Left lung (tissue), 10 donors: ENCODE measurements around the gene TNNT2. TPM values are rescaled to one million over a fixed set of nuclear protein-coding genes. Genes with fewer than 3 reads are reported as not detected.

Experiments
- ATAC-seq: fragments of 200-7000 bp; cut with Tn5 transposase; one replicate; pipeline ENCODE4 v1.9.1; 2020; ENCODE audit warnings: moderate library complexity
- DNase-seq, 4 donors: peaks; one replicate each; pipeline ENCODE4 v3.0.0-alpha.2; 2013 to 2020
- H3K27ac ChIP-seq, 2 donors: fragments of 200-600 bp; sonication (generic) in 1 of 2; one replicate each; pipeline versions ENCODE4 v1.5.0 to v1.8.0; 2020 to 2021
- H3K27me3 ChIP-seq, 2 donors: fragments of 200-600 bp; sonication (generic) in 1 of 2; one replicate each; pipeline versions ENCODE4 v1.5.0 to v1.8.0; 2020 to 2021
- H3K36me3 ChIP-seq, 2 donors: fragments of 200-600 bp; sonication (generic) in 1 of 2; one replicate each; pipeline versions ENCODE4 v1.5.0 to v1.8.0; 2020 to 2021
- H3K4me1 ChIP-seq, 2 donors: fragments of 200-600 bp; one replicate each; pipeline ENCODE4 v1.8.0; 2021
- H3K4me3 ChIP-seq, 2 donors: fragments of 200-600 bp; sonication (generic) in 1 of 2; one replicate each; pipeline versions ENCODE4 v1.5.0 to v1.8.0; 2020 to 2021; ENCODE audit warnings: mild to moderate bottlenecking in 1 of 2
- H3K9me3 ChIP-seq, 2 donors: fragments of 200-600 bp; sonication (generic) in 1 of 2; one replicate each; pipeline versions ENCODE4 v1.5.0 to v1.8.0; 2020 to 2021
- CTCF ChIP-seq, 2 donors: fragments of 200-600 bp; sonication (generic) in 1 of 2; IDR thresholded peaks; one replicate each; pipeline versions ENCODE4 v1.5.0 to v1.8.0; 2021; ENCODE audit warnings: antibody characterized with exemption in 2 of 2
- intact Hi-C, 2 donors: fragments of 100-400 bp; cut with DNase I; formaldehyde crosslinking; loops; one replicate each; pipeline versions ENCODE4 v1.11.2 to v1.14.2; 2022
- polyA plus RNA-seq, 6 donors: library from polyadenylated mRNA; unstranded; fragments of 120-200 nt; gene quantifications; one replicate each; pipeline ENCODE4 v1.2.1, GENCODE V29; 2013; ENCODE audit not compliant: insufficient read length in 6 of 6
- total RNA-seq, 2 donors: library from RNA; stranded (reverse); fragmentation: NEBNext Ultra II Directional; extraction: Animal tissue kit (Norgen Biotek cat#: 25700); gene quantifications; one replicate each; pipeline ENCODE4 v1.2.1, GENCODE V29; 2021
- donor health status: DM: no; HTN: yes; CAD: no.
- donor health status: DM: no; HTN: no; CAD: no.

Gene TNNT2
- total and polyA plus RNA-seq, 8 donors = 3.2 to 6.5 (median 5.1) TPM

- no peaks in the 10 kb centered on the region for H3K9me3 ChIP-seq
- DNase-seq = no peak
- no peak overlapping the region for H3K27ac ChIP-seq
- H3K27me3 ChIP-seq = peaks cover 0 to 6% of the 10 kb centered on the region in 2 donors
- peaks cover 0 to 12% of the 10 kb centered on the region in 2 donors for H3K36me3 ChIP-seq
- H3K4me1 ChIP-seq = no peaks in the 10 kb centered on the region
- no peak for TF ChIP-seq CTCF (IDR thresholded peaks at IDR 0.05)
- intact Hi-C loops = no loop called here
- ATAC-seq = no peak
- no peak overlapping the region for H3K4me3 ChIP-seq
These were observed 8.7 kb upstream of the TNNT2 start for GRCh38 chr1:201386208-201386607.

- intact Hi-C loops = no loop called here
- no peaks in the 10 kb centered on the region for H3K4me1 ChIP-seq
- no peak overlapping the region for H3K27ac ChIP-seq
- no peak overlapping the region for H3K4me3 ChIP-seq
- H3K36me3 ChIP-seq = peaks cover 0 to 12% of the 10 kb centered on the region in 2 donors
- ATAC-seq (peak; percentile 84), DNase-seq (peak in 2 of 4 donors; percentile 57 to 85)
- no peaks in the 10 kb centered on the region for H3K9me3 ChIP-seq
- H3K27me3 ChIP-seq = peaks cover 0 to 6% of the 10 kb centered on the region in 2 donors
- peak; percentile 79 to 85 for TF ChIP-seq CTCF (IDR thresholded peaks at IDR 0.05)
These were observed 7.9 kb upstream of the TNNT2 start for GRCh38 chr1:201385299-201385891.

GRCh38 chr1:201384406-201384782 lies 6.9 kb upstream of the TNNT2 start:
- no peak for ATAC-seq
- no peak overlapping the region for H3K4me3 ChIP-seq
- H3K27me3 ChIP-seq = peaks cover 0 to 6% of the 10 kb centered on the region in 2 donors
- peaks cover 0 to 12% of the 10 kb centered on the region in 2 donors for H3K36me3 ChIP-seq
- no peak for TF ChIP-seq CTCF (IDR thresholded peaks at IDR 0.05)
- H3K27ac ChIP-seq = no peak overlapping the region
- DNase-seq = no peak
- intact Hi-C loops = no loop called here
- no peaks in the 10 kb centered on the region for H3K9me3 ChIP-seq
- no peaks in the 10 kb centered on the region for H3K4me1 ChIP-seq

- Histone ChIP-seq H3K4me3 (no peak overlapping the region), H3K9me3 (no peaks in the 10 kb centered on the region), H3K36me3 (peaks cover 0 to 12% of the 10 kb centered on the region in 2 donors), H3K27me3 (peaks cover 0 to 6% of the 10 kb centered on the region in 2 donors), H3K4me1 (no peaks in the 10 kb centered on the region), H3K27ac (no peak overlapping the region)
- ATAC-seq (no peak), DNase-seq (no peak)
- TF ChIP-seq CTCF (IDR thresholded peaks at IDR 0.05) = no peak
- intact Hi-C loops = no loop called here
These were observed 6.3 kb upstream of the TNNT2 start for GRCh38 chr1:201383647-201384405.

GRCh38 chr1:201381130-201381529 lies 3.6 kb upstream of the TNNT2 start:
- H3K4me1 ChIP-seq = no peaks in the 10 kb centered on the region
- H3K36me3 ChIP-seq = no peaks in the 10 kb centered on the region
- no peak overlapping the region for H3K27ac ChIP-seq
- no peaks in the 10 kb centered on the region for H3K9me3 ChIP-seq
- peaks cover 0 to 8% of the 10 kb centered on the region in 2 donors for H3K27me3 ChIP-seq
- ATAC-seq = peak; percentile 70
- intact Hi-C loops = no loop called here
- no peak overlapping the region for H3K4me3 ChIP-seq
- peak in 3 of 4 donors; percentile 74 to 87 (median 87) for DNase-seq
- TF ChIP-seq CTCF (IDR thresholded peaks at IDR 0.05) = no peak
